ENCODE results near the gene ZGPAT.

DNA sequence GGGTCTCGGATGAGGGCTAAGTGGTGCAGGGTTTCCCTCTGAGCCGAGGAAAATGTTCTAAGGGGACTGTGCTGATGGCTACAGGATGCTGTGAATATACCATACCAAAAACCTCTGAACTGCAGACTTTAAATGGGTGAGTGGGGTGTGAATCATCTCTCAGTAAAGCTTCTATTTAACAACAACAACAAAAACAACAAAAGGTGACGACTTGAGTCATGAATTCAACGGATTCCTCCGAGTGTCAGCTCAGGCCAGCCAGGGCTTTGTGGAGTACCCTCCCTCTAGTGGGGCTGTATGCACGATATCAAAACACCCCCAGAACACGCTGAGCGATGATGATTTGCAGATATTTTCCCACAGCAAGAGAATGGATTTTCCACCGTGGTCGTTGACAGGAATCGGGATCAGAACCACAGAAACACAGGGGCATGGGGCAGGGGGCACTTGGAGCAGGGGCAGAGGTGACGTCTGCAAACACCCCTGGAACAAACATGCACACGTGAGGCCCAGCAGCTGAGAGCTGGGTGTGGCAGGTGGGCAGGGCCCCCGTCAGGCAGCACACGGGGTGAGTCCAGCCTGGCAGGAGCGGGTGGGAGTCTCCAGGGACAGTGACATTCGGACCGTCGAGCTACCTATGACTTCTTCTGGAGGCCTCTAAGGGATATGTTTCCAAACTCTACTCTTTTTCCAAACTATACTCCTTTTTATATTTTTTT is 70.4 kb downstream of the ZGPAT start:
- TF ChIP-seq, protein P1, sequence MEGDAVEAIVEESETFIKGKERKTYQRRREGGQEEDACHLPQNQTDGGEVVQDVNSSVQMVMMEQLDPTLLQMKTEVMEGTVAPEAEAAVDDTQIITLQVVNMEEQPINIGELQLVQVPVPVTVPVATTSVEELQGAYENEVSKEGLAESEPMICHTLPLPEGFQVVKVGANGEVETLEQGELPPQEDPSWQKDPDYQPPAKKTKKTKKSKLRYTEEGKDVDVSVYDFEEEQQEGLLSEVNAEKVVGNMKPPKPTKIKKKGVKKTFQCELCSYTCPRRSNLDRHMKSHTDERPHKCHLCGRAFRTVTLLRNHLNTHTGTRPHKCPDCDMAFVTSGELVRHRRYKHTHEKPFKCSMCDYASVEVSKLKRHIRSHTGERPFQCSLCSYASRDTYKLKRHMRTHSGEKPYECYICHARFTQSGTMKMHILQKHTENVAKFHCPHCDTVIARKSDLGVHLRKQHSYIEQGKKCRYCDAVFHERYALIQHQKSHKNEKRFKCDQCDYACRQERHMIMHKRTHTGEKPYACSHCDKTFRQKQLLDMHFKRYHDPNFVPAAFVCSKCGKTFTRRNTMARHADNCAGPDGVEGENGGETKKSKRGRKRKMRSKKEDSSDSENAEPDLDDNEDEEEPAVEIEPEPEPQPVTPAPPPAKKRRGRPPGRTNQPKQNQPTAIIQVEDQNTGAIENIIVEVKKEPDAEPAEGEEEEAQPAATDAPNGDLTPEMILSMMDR (conservative IDR thresholded peaks at IDR 0.05; ENCODE audit: low read depth, low read length) = no peak
- TF ChIP-seq EZH2 (IDR thresholded peaks at IDR 0.05; ENCODE audit: borderline replicate concordance, low read depth, low read length, poor library complexity, severe bottlenecking) = no peak
